Activated CD4-positive, alpha-beta memory T cell treated with anti-CD3 and anti-CD28 coated beads, Interleukin-2, amount 10 ng/mL, durations not matched to agents 7 days and 5 days (primary cell): ENCODE measurements around the gene CAMSAP2. TPM values are rescaled to one million over a fixed set of nuclear protein-coding genes. Genes with fewer than 3 reads are reported as not detected.
"Not testable (repeated sequence)": the region's sequence is repeated elsewhere in the genome, so short reads cannot be mapped to it uniquely, and the experiment has no call there.

Source experiments
- CTCF ChIA-PET: fragments of 350-600 bp; sonication (Branson Sonifier 250); formaldehyde crosslinking; loops from one replicate; lab custom pipeline; 2021; ENCODE audit warnings: antibody characterized with exemption, inconsistent platforms; lab: Charles Lee
- POLR2A ChIA-PET: fragments of 350-600 bp; sonication (Branson Sonifier 250); formaldehyde crosslinking; loops from one replicate; lab custom pipeline; 2021; ENCODE audit warnings: antibody characterized with exemption; lab: Charles Lee
- DNase-seq: peaks from one replicate; pipeline ENCODE4 v3.0.0-alpha.2; 2020
- H3K27ac Mint-ChIP-seq: one replicate; pipeline ENCODE4 v1.8.0; 2021; ENCODE audit warnings: mild to moderate bottlenecking, mixed read lengths
- H3K27me3 Mint-ChIP-seq: one replicate; pipeline ENCODE4 v1.8.0; 2021; ENCODE audit warnings: mixed read lengths
- H3K36me3 Mint-ChIP-seq: one replicate; pipeline ENCODE4 v1.8.0; 2021; ENCODE audit warnings: low read depth, mixed read lengths
- H3K4me1 Mint-ChIP-seq: one replicate; pipeline ENCODE4 v1.8.0; 2021; ENCODE audit warnings: mixed read lengths
- H3K4me3 Mint-ChIP-seq: one replicate; pipeline ENCODE4 v1.8.0; 2021; ENCODE audit warnings: mild to moderate bottlenecking, mixed read lengths
- H3K9me3 Mint-ChIP-seq: one replicate; pipeline ENCODE4 v1.8.0; 2021; ENCODE audit warnings: mixed read lengths
- total RNA-seq, 2 experiments: library from RNA; stranded (reverse); gene quantifications; one replicate each; pipeline ENCODE4 v1.2.3, GENCODE V29; 2021

The CAMSAP2 gene
- total RNA-seq, 2 experiments from 2014 or later = 0.65 to 0.78 TPM

DNA sequence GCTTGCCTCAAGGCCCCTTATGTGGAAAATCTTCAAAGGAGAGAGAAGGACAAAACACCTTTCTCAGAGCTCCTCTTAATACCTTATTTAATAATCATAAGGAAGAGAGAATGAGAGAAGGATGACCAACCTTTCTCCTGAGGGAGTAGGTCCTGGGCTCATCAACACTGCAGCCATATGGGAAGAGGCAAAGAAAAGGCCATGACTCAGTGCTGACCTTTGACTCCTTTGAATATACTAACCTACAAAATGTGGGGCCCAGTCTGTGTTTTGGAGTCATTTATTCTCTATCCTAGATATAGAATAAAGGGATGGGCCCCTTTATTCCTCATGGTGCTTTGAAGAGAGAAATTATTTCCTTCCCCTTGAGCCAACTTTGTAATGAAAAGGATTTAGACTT, 38.3 kb downstream of the CAMSAP2 start:
- H3K9me3 Mint-ChIP-seq = no peaks in the 10 kb centered on the region
- DNase-seq = no peak
- CTCF ChIA-PET = interaction anchor here (1.0 kb wide), 1 partner anchor 155 kb away, joined by 4 read pairs; no protein-coding TSS in a partner anchor
- H3K27me3 Mint-ChIP-seq = peaks cover 3% of the 10 kb centered on the region
- POLR2A ChIA-PET = no interaction called here
- no peak overlapping the region for H3K27ac Mint-ChIP-seq
- no peak overlapping the region for H3K4me3 Mint-ChIP-seq
- peaks cover 10% of the 10 kb centered on the region for H3K4me1 Mint-ChIP-seq
- no peaks in the 10 kb centered on the region for H3K36me3 Mint-ChIP-seq

DNA sequence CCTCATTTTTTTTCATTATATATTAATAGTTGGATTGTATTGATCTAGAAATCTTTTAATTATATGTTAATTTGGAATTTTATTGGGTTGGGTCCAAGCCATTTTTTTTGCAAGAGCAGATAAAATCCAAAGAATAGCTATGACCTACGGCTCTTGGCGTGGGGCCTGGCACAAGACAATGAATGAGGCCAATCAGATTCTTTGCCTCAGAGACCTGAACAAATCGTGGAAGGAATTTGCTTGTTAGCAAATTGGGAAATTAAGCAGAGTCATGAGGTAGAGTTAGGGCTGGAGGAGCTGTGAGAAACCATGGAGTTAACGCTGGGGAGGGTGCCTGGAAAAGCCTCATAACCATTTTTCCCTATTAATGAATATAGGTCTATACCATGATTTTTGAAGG, 40.1 kb downstream of the CAMSAP2 start:
- ChIA-PET CTCF (no interaction called here), POLR2A (no interaction called here)
- H3K4me3 Mint-ChIP-seq = no peak overlapping the region
- DNase-seq = no peak
- H3K27ac Mint-ChIP-seq = no peak overlapping the region
- H3K4me1 Mint-ChIP-seq = peaks cover 10% of the 10 kb centered on the region
- H3K9me3 Mint-ChIP-seq = no peaks in the 10 kb centered on the region
- peaks cover 2% of the 10 kb centered on the region for H3K36me3 Mint-ChIP-seq
- H3K27me3 Mint-ChIP-seq = peaks cover 3% of the 10 kb centered on the region

DNA sequence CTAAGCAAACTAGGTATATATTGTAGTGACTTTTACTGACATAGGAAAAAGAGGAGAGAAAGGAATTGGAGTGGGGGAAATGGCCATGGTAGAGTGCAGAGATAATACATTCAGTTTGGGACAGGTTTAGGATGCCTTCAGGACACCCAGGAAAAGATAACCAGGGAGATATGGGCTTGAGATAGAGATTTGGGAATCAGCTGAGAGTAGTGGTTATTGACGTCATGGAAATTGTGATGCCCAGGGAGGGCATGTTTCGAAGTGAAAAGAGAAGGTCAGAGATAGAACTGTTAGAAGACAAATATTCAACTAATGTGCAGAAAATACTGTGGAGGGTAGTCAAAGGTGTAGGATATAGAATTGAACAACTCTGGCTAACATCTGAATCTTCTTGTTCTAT, 40.6 kb downstream of the CAMSAP2 start:
- H3K27me3 Mint-ChIP-seq = peaks cover 3% of the 10 kb centered on the region
- DNase-seq = no peak
- H3K27ac Mint-ChIP-seq = no peak overlapping the region
- H3K4me1 Mint-ChIP-seq = peaks cover 8% of the 10 kb centered on the region
- ChIA-PET POLR2A (no interaction called here), CTCF (no interaction called here)
- H3K36me3 Mint-ChIP-seq = peaks cover 2% of the 10 kb centered on the region
- no peak overlapping the region for H3K4me3 Mint-ChIP-seq
- no peaks in the 10 kb centered on the region for H3K9me3 Mint-ChIP-seq

DNA sequence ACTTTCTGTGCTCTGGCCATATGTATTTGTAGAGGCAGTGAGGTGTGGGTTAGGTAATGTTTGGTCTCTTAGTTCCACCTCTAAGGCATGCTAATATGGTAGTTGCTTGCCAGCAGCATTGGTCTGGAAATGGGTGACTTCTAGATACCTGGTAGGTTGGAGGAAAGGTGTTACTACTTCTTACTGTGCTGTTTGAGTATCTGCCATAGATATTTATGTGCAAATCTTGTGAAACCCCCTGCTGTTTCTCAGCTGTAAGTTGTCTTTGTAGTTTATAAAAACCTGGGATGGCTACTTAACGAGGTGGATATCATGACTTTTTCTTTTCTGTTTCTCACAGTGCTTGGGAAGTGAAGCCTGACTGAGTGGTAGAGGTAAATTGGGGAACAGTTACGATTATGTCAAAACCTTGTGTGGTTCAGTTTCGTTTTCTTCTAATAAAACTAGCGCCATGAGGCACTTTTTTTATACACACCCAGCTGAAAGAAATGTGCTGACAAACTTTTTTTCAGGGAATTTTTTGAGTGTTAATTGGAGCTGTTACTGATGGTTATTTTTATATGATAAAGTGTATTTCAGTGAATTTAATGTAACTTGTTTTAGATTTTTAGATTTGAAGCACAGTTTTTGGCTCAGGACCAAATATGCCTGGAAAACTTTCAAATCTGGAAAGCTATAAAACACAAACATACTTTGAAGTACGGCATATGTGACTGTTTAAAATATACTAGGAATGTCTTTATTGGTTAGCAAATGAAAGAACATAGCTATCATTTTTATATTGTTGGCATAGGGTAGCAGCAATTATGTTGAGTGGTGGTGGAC, 42.1 kb downstream of the CAMSAP2 start:
- DNase-seq = no peak
- H3K27me3 Mint-ChIP-seq = peaks cover 4% of the 10 kb centered on the region
- no peak overlapping the region for H3K27ac Mint-ChIP-seq
- peaks cover 1% of the 10 kb centered on the region for H3K4me1 Mint-ChIP-seq
- no peak overlapping the region for H3K4me3 Mint-ChIP-seq
- CTCF ChIA-PET = interaction anchor here (0.9 kb wide), 1 partner anchor 245 kb away, joined by 3 read pairs; no protein-coding TSS in a partner anchor
- POLR2A ChIA-PET = no interaction called here
- peaks cover 2% of the 10 kb centered on the region for H3K36me3 Mint-ChIP-seq
- peaks cover 2% of the 10 kb centered on the region for H3K9me3 Mint-ChIP-seq

DNA sequence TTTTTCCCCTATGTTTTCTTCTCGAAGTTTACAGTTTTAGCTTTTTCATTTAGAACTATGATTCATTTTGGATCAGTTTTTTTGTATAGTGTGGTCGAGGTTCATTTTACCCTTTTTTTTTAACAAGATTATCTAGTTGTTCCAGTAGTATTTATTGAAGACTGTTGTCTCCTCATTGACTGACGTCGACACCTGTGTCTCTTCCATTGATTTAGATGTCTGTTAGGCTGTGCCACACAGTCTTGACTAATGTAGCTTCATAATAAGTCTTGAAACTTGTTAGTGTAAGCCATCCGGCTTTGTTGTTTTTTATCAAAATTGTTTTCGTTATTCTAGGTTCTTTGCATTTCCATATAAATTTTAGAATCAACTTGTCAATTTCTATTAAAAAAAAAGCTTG, 45.2 kb downstream of the CAMSAP2 start:
- ChIA-PET POLR2A (no interaction called here), CTCF (no interaction called here)
- Mint-ChIP-seq H3K36me3 (peaks cover 2% of the 10 kb centered on the region), H3K27ac (no peak overlapping the region), H3K4me3 (no peak overlapping the region), H3K9me3 (peaks cover 2% of the 10 kb centered on the region), H3K27me3 (peaks cover 6% of the 10 kb centered on the region), H3K4me1 (no peaks in the 10 kb centered on the region)
- DNase-seq = no peak

DNA sequence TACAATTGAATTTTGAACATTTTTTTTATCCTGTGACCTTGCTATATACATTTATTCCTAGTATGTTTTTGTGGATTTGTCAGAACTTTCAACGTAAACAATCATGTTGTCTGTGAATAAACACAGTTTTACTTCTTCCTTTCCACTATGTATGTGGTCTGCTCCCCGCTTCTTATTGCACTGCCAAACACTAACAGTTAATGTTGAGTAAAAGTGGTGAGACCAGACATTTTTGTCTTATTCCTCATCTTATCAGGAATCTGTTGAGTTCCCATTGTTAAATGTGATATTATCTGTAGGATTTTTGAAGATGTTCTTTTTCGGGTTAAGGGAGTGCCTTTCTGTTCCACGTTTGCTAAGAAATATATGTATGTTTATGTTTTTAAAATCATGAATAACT, 45.9 kb downstream of the CAMSAP2 start:
- Mint-ChIP-seq H3K27me3 (peaks cover 3% of the 10 kb centered on the region), H3K4me3 (no peak overlapping the region), H3K36me3 (peaks cover 2% of the 10 kb centered on the region), H3K27ac (no peak overlapping the region), H3K9me3 (peaks cover 2% of the 10 kb centered on the region), H3K4me1 (no peaks in the 10 kb centered on the region)
- ChIA-PET CTCF (no interaction called here), POLR2A (no interaction called here)
- DNase-seq = no peak

DNA sequence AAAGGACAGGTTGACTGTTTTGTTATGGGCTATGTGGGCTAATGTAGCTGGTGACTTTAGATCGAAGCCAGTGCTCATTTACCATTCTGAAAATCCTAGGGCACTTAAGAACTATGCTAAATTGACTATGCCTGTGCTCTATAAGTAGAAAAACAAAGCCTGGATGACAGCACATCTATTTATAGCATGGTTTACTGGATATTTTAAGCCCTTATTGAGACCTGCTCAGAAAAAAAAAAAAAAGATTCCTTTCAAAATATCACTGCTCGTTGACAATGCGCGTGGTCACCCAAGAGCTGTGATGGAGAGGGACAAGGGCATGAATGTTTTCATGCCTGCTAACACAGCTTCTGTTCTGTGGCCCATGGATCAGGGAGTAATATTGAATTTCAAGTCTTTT, 48.1 kb downstream of the CAMSAP2 start:
- Mint-ChIP-seq H3K27ac (no peak overlapping the region), H3K9me3 (peaks cover 2% of the 10 kb centered on the region), H3K4me1 (no peaks in the 10 kb centered on the region), H3K36me3 (peaks cover 2% of the 10 kb centered on the region), H3K27me3 (peaks cover 3% of the 10 kb centered on the region), H3K4me3 (no peak overlapping the region)
- no peak for DNase-seq
- CTCF ChIA-PET = no interaction called here
- POLR2A ChIA-PET = no interaction called here

DNA sequence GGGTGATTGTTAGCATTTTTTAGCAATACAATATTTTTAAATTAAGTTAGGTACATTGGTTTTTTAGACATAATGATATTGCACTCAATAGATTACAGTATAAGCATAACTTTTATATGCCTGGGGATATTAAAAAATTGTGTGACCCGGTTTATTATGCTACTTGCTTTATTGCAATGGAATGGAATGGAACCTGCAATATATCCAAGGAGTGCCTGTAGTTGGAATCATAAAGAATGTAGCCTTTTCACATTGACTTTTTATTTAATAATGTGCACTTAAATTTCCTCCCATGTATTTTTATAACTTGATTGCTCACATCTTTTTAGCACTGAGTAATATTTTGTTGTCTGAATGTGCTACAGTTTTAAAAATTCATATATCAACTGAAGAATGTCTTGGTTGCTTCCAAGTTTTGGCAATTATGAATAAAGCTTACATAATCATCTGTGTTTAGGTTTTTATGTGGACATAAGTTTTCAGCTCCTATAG, 49.2 kb downstream of the CAMSAP2 start:
- Mint-ChIP-seq H3K4me1 (no peaks in the 10 kb centered on the region), H3K27me3 (peaks cover 3% of the 10 kb centered on the region), H3K4me3 (no peak overlapping the region), H3K9me3 (peaks cover 2% of the 10 kb centered on the region), H3K36me3 (no peaks in the 10 kb centered on the region), H3K27ac (no peak overlapping the region)
- ChIA-PET POLR2A (no interaction called here), CTCF (no interaction called here)
- no peak for DNase-seq

DNA sequence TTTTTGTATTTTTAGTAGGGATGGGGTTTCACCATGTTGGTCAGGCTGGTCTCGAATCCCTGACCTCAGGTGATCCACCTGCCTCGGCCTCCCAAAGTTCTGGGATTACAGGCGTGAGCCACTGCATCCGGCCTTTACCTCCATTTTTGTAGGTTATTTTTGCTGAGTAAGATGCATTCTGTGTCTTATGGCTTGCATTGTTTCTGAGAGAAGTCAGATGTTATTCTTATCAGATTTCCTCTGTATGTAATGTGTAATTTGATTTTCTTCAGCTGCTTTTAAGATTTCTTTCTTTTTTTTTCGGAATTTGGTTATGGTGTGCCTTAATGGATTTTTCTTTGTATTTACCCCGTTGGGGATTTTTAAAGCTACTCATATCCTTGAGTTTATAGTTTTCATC, 52.3 kb downstream of the CAMSAP2 start:
- H3K36me3 Mint-ChIP-seq, CTCF ChIA-PET: not testable (repeated sequence)

DNA sequence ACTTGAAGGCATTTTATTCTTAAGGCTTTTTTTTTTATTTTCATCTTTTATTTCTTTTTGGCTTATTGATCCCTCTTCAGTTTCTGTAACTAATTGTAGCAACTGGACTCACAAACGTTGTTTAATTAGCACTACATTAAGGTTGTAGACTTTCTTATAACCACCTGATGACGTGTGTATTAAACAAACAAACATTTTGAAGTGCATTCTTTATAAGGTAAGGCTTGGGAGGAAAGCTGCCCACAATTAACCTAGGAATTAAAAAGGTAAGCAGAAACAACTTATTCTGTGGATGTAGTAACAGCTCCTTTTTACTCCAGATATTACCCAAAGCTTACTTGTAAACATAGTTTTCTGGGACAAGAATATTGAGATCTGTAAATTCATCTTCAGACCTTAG, 55.0 kb downstream of the CAMSAP2 start:
- H3K4me1 Mint-ChIP-seq = no peaks in the 10 kb centered on the region

More for the DNA sequence above, 52.3 kb downstream of the CAMSAP2 start:
- H3K27ac Mint-ChIP-seq, H3K9me3 Mint-ChIP-seq, H3K27me3 Mint-ChIP-seq, H3K4me3 Mint-ChIP-seq, POLR2A ChIA-PET, DNase-seq, H3K4me1 Mint-ChIP-seq: not testable (repeated sequence)

DNA sequence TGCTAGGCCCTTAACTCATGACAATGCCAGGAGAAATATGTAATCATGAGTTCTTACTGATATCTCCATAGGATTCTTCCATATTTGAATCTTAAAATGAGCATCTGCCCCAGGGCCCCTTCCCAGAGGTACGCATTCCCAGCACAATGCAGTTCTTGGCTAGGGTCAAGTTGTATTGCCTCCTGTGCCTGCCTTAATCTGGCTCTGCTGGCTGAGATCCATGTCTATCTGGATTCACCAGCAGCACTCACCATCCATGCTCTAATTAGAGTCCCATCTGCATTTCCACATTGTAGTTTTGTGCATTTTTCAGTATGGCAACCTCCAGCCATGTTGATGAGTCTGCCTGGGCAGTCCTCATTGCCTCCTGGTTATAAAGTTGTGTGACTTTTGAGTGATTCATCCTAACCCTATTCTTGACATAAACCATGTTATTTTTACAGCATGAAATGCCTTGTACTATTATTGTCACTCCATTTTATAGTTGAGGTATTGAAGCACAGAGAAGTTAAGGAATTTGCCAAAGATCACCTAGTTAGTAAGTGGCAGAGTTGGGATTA, 55.9 kb downstream of the CAMSAP2 start:
- Mint-ChIP-seq H3K4me3 (no peak overlapping the region), H3K27me3 (peaks cover 5% of the 10 kb centered on the region), H3K4me1 (no peaks in the 10 kb centered on the region), H3K27ac (no peak overlapping the region), H3K36me3 (no peaks in the 10 kb centered on the region), H3K9me3 (no peaks in the 10 kb centered on the region)
- DNase-seq = no peak
- CTCF ChIA-PET = interaction anchor here (1.1 to 2.8 kb wide), 3 partner anchors 9 to 172 kb away, joined by 3 to 16 read pairs (median 4); no protein-coding TSS in a partner anchor
- POLR2A ChIA-PET = no interaction called here

More for the DNA sequence above, 55.0 kb downstream of the CAMSAP2 start:
- ChIA-PET CTCF (interaction anchor here (0.7 to 2.8 kb wide), 3 partner anchors 10 to 171 kb away, joined by 3 to 16 read pairs (median 4); no protein-coding TSS in a partner anchor), POLR2A (no interaction called here)
- Mint-ChIP-seq H3K27ac (no peak overlapping the region), H3K9me3 (no peaks in the 10 kb centered on the region), H3K4me3 (no peak overlapping the region), H3K27me3 (no peaks in the 10 kb centered on the region), H3K36me3 (no peaks in the 10 kb centered on the region)
- no peak for DNase-seq

DNA sequence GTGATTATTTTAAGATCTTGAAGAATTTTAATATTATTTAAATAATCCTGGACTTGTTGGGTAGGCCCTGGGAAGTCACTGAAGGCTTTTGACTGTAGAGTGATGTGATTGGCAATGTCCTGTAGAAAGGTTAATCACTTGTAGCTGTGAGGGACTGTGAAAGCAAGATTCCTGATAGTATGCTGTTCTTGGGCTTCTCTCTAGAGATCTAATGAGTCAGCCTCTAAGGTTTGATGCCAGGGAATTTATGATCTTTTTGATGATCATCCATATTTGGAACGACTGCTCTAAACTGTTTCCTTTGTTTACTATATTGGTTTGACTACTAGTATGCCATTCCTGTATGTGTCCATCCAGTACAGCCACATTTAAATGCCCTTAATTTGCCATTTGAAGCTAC, 56.5 kb downstream of the CAMSAP2 start:
- Mint-ChIP-seq H3K9me3 (no peaks in the 10 kb centered on the region), H3K27ac (no peak overlapping the region), H3K4me3 (no peak overlapping the region), H3K4me1 (no peaks in the 10 kb centered on the region), H3K27me3 (peaks cover 10% of the 10 kb centered on the region), H3K36me3 (no peaks in the 10 kb centered on the region)
- DNase-seq = no peak
- ChIA-PET CTCF (interaction anchor here (1.1 to 1.8 kb wide), 2 partner anchors 168 to 173 kb away, joined by 3 to 7 read pairs; no protein-coding TSS in a partner anchor), POLR2A (no interaction called here)

DNA sequence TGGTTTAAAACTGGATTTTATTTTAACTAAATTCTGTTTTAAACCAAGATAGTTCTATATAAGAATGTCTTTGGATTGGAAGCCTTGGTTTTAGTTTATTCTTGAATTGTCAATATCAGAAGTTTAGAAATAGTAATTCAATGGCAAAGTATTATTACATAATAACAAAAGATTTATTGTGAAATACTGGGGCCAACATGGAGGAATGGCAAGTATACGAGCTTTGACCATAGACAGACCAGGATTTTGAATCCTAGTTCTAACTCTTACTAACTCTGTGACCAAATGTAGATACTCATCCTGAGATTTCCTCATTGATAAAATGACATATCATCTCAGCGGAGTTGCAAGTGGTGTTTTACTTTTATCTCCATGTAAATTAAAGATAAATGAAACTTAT, 63.3 kb downstream of the CAMSAP2 start:
- CTCF ChIA-PET = interaction anchor here (0.8 to 4.8 kb wide), 7 partner anchors 26 to 244 kb away, joined by 3 to 109 read pairs (median 5); partner anchors contain the start of genes CAMSAP2, DDX59 and KIF14
- Mint-ChIP-seq H3K4me1 (no peaks in the 10 kb centered on the region), H3K4me3 (no peak overlapping the region), H3K9me3 (no peaks in the 10 kb centered on the region), H3K27ac (no peak overlapping the region), H3K27me3 (peaks cover 21% of the 10 kb centered on the region), H3K36me3 (no peaks in the 10 kb centered on the region)
- POLR2A ChIA-PET = no interaction called here
- DNase-seq = no peak
